ENCODE results near the gene PCA3. TPM values are rescaled to one million over a fixed set of nuclear protein-coding genes. Genes with fewer than 3 reads are reported as not detected.
"Not testable (repeated sequence)": the region's sequence is repeated elsewhere in the genome, so short reads cannot be mapped to it uniquely, and the experiment has no call there.

PCA3 gene
- total RNA-seq, result not detected in 2 replicates
- 28.4 TPM for polyA plus RNA-seq (2012)

DNA sequence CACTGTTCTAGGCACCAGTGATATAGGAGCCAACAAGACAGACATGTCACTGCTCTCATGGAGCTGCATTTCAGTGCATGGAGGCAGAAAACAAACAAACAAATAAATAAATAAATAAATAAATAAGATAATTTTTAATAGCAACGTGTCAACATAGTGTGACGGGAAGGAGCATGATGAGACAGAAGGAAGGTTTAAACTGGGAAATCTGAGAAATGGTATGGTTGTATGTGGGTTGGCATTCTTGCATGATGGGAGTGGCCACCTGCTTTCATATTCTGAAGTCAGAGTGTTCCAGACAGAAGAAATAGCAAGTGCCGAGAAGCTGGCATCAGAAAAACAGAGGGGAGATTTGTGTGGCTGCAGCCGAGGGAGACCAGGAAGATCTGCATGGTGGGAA lies at the start of gene PCA3:
Gene PCA3 (plus strand): TSS at position 301 of the 400 bp plus-strand sequence.
- no peak for DNase-seq (ENCODE audit: low read depth)

DNA sequence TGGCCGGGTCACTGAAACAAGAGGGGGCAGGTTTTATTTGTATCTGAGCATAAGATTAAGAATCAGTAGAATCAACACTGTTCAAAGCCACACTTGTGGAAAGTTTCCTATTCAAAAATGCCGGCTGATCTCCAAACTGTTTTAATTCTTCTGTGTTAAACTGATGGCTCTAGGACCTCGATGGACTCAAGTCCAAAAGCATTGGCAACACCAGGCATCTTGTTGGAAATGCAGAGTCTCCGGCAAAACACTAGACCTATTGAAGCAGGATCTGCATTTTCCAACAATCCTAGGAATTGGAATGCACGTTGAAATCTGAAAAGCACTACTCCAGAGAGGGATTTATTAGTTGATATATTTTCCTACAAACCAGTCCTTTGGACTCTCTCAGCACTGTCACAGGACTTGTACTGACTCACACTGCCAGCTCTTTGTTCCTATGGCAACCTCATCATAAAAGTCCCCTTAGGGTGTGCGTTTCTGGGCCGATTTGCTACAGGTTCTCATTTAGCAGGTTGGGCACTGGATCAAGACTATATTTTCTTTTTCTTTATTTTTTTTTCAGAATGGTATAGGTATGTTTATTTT lies 48.1 kb upstream of the PCA3 start:
- DNase-seq (ENCODE audit: low read depth), result no peak

DNA sequence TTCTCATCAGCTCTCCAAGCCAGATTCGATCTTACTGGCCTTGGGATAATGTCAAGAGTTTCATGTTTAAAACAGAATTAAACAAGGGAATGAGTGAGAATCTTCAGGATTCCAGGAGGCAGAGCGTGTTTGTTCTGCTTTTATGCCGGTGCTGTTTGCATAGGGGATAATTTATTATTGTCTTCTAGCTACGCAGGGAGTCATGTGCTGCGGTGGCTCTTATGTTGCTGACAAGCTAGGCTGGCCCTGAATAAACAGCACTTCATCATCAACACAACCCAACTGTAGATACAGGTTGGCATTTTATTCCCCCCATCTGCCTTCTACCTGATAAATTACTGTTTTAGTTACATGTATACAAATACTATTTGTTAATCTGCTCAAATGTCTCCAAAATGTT lies 47.1 kb upstream of the PCA3 start:
- DNase-seq (ENCODE audit: low read depth), result no peak

DNA sequence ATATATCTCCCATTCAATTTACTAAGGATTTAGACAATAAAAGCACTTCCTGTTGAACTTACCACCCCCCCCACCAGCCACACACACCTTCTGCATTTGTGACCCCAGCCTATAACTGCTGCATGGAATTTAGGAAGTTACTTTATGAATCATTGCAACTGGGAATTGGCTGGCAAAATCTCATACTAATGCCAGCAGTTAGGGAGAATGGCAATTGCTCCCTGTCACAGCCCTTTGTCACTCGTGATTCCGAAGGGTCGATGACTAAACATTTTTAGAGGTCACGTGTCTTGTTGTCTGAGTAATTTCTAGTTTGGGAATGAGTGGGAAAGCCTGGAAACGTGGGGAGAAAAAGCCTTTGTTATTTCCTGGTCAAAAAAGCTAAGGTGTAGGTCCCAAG lies 46.6 kb upstream of the PCA3 start:
- DNase-seq (ENCODE audit: low read depth), result peak; percentile 73

DNA sequence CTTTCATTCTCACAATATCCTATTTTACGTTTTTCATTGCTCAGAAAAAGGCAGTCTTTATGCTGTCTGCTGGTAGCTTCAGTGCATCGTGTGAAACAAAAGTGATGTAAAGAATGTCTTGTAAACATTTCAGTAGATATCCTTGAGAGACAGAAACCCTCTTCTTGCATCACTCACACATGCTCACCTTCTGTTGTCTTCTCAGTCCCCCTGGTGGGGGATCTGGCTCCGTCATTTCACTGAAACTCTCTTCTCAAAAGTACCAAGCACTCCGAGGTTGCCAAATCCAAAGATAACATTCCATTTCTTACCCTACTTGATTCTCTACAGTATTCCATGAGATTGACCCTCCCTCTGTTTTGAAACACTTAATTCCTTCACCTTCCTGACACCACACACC lies 46.1 kb upstream of the PCA3 start:
- no peak for DNase-seq (ENCODE audit: low read depth)

DNA sequence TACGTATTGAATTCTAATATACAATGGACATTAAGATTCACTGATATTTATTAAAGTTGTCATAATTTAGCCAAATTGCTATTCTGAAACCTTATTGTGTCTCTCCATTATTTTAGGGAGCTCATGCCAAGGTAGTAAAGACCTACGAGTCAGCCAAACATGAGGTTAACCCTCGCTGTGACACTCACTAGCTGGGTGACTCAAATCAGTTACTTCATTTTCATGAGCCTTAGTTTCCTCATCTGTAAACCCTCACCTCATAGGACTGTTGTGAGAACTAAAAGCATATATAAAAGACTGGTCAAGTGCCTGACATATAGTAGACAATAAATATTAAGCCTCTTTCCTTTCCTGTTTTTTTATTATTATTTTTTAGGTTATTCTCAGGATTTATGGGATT lies 44.0 kb upstream of the PCA3 start:
- DNase-seq (ENCODE audit: low read depth), result no peak

DNA sequence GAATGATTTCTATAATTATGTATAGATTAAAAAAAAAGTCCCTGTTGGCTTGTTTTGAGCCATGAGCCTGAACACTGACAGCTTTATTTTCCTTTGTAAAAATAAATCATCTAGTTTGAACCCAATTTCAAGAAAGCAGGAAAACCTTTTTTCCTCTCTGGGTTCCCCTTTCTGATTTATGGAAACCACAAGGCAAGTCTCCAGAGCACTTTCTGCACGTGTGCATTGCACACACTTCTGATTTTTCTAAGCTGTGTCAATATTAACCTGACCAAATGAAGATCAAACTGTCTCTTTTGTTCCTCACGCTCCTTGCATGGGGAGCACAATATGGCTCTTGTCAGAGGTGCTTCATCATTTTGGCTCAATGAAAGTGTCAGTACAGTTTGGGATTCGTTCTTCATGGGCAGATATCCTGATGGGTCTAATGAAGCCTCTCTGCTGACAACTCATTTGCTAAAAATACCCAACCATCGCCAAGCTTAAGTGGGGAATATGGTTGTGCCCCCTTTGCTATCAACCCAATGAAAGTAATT lies 39.2 kb upstream of the PCA3 start:
- DNase-seq (ENCODE audit: low read depth), result no peak

DNA sequence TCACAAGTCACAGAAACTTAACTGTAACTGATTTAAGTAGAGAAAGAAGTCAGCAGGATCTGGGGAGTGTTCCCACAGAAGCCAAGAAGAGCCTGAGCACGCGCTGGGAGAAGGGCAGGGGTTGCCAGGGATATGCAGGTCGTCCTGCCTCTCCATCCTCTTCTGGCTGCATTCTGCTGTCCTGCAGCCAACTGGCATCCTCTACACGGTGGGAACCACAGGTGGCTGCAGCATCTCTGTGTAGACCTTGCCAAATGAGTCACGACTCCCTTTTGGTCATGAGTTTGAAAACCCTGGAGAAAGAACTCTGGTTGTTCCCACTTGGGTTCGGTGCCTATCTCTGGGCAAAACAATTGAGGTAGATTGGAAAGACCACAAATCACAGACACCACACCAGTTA lies 38.4 kb upstream of the PCA3 start:
- peak; percentile 51 for DNase-seq (ENCODE audit: low read depth)

DNA sequence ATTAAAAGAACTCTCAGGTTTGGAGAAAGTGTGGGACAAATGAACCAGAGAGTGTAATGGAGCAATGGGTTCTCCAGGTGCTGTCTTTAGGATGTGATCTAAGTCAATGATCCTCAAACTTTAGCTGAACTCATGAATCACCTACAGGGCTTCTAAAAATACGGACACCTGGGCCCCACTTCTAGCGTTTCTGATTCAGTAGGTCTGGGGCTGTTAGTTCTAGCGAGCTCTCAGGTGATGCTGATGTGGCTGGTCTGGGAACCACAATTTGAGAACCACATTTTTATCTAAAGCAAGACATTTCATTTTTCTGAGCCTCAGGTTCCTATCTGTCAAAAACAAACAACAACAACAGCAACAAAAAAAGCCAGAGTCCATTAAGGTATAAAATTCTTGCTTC lies 35.1 kb upstream of the PCA3 start:
- DNase-seq (ENCODE audit: low read depth), result no peak

DNA sequence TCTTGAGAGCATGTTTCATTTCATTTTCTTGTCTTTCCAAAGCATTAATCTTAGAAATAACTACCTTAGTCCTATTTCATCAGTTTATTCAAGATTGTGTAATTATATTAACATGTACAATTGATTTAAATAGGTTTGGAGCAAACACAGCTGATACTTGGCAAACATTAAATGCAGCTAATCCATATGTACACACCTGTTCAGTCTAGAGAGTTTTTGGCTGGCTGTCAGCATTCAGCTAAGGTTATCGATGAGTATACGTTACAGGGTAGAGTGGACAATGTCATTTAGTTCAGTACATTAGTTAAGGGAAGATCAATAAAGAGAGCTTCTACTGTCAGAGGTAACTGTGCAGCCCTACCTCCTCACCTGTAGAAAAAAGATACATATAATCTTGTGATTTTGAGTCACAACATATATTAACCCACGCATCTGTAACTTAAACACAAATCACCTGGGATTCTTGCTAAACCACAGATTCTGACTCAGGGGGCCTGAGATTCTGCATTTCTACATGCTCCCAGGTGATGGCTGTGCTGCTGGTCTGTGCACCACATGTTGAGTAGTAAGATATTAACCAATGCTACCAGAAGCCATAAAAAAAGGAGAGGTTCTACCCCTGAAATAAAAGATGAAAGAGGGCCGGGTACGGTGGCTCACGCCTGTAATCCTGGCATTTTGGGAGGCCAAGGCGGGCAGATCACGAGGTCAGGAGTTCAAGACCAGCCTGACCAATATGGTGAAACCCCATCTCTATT lies 34.1 kb upstream of the PCA3 start:
- DNase-seq (ENCODE audit: low read depth), result no peak

DNA sequence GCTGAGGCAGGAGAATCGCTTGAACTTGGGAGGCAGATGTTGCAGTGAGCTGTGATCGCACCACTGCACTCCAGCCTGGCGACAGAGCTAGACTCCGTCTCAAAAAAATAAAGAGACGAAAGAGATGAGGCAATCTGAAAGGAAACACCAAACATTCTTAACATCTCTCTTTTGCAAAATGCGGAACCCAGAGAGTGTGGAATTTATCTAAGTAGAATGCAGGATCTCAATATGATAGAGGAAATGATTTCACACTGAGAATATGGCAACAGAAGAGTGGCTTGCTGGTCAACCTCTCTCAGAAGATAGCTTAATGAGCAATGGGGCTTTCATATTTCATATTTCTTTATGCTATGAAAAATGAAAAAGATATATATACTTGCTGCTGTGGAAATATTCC lies 33.4 kb upstream of the PCA3 start:
- DNase-seq (ENCODE audit: low read depth), result no peak

DNA sequence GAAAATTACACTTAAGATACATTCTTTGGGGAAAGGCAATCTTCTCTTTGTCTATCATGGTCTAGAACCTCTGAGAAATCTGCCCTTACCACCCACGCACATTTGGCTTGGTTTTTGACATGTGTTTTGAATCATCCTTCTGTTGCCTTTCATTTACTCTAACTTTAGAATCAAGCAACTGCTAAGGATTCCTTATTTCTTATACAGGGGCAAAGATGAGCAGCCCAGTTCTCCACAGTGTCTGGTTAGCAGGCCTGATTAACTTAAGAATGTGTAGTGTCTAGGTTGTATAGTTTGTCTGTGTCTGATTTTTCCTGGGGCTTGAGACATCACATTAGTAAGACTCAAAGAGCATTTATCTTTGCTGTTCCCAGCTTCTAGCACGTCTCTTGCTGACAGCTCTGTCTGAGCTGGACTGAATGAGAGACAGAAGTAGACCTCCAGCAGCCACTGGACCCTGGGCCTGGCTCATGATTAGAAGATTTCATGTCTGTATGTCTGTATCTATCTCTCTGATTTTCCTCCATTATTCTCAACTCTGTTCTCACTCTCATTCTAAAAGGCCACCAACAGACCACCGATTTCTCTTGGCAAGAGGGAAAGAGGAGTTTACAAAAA lies 31.8 kb upstream of the PCA3 start:
- peak; percentile 45 for DNase-seq (ENCODE audit: low read depth)

DNA sequence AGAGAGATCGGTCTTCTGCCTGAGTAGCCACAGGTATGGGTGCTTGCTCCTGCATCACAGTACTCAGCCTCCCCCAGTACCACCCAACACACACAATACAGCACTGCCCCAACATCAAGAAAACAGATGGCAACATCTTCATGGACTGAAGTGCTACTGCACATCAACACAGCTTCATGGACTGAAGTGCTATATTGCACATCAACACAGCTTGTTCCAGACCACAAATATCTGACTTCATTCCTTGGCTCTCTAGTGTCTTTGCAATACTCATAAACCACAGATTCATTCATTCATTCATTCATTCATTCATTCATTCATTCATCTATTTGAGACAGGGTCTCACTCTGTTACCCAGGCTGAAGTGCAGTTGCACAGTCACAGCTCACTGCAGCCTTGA lies 31.1 kb upstream of the PCA3 start:
- no peak for DNase-seq (ENCODE audit: low read depth)

DNA sequence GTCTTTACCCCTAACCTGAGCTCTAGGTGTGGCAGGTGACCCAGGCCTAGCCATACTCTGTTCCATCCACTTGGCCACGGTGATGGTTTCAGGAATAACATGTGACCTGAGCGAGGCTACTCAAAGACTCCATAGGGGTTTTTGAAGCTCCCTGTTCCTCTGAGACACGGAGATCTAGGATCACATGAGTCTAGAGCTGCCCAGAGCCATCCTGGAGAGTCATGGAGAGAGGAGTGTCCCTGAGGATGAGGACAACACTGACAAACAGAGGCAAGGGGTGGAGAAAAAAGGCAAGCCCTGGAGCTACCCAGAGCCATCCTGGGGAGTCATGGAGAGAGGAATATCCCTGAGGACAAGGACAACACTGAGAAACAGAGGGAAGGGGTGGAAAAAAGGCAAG lies 29.5 kb upstream of the PCA3 start:
- DNase-seq (ENCODE audit: low read depth), result no peak

DNA sequence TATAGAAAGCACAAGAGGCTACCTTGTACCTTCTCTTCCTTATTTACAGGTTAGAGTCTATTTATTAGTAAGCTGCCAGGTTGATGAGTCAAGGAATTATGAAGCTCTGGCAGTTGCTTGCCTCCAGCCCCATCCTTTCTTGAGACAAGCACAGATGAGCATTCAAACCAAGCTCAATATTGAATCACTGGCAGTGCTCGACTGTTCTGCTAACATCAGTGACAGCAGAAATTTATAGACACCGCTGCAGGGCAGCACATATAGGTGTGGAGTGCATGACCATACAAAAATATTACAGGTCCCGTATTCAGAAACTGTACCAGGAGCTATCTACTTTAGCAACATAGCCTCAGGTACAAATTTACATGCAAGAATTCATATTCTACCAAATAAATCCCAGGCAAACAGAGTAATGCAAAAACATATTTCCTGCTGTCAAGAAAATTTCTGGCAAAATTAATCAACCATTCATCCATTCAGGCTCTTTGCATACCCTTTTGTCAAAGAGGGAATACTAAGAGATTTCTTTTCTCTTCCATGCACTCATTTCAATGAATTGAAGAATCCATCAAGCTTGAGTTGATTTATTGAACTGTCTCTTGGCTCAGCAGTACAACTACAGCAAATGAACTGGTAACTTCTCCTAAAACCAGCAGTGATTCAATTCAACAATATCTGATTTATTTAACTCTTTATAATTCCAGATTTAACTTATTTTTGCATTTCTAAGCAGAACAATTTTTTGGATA lies 26.9 kb upstream of the PCA3 start:
- DNase-seq (ENCODE audit: low read depth), result no peak

DNA sequence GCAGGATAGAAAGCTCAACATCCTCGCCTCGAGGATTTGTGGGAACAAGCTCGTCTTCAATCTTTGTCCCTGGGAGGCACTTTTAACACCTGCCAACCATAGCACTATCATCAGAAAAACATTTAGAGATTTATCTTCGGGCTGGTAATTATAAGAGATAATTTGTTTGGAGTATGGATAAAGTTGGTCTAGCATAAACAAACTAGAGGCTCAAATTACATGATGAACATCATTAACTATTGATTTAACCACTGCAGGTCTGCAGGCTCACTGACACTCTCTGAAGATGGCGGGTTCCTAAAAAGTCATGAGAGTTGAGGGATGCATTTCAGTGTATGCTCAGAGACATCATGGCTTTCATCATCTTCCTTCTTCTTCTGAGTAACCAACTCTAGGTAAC lies 25.8 kb upstream of the PCA3 start:
- no peak for DNase-seq (ENCODE audit: low read depth)

DNA sequence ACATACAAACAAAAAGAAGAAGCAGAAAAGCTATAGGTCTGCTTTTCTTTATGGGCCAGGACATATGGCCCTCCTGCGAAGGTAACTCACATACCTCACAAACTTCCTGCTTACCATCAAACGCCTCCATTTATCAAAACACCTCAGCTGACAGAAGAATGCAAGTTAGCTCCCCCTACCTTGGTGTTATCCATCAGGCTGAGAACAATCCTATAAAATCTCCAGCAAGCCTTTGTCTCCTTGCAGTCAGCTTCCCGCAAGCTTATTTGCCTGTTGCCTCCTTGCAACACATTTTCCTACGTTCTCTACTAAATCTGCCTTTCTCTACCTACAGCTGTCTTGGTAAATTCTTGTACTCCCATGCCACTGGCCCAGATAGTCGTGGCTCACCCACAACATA lies 22.7 kb upstream of the PCA3 start:
- DNase-seq (ENCODE audit: low read depth), result no peak

DNA sequence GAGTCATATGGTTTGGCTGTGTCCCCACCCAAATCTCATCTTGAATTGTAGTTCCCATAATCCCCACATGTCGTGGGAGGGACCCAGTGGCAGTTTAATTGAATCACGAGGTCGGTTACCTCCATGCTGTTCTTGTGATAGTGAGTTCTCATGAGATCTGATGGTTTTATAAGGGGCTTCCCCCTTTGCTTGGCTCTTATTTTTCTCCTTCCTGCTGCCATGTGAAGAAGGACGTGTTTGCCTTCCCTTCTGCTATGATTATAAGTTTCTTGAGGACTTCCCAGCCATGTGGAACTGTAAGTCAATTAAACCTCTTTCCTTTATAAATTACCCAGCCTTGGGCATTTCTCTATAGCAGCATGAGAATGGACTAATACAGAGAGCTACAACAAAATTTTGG lies 21.3 kb upstream of the PCA3 start:
- DNase-seq (ENCODE audit: low read depth), result not testable (repeated sequence)

DNA sequence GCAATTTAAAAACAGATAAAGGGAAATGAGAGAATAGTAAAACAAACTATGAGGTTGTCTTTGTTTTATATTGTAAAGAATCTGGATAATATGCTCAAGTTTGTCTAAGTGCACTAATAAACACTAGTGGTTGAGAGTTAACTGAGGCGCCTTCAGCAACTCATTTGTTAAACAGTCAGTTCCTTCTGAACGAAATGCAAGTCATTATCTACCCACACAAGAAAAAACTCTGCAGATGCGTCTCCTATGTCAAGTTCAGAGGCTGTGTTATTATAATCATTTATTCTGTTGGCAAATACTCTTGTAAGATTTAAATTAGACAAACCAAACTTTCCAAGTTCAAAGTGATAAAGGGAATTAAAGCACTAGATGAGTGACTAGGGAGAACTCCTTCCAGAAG lies 20.3 kb upstream of the PCA3 start:
- no peak for DNase-seq (ENCODE audit: low read depth)

DNA sequence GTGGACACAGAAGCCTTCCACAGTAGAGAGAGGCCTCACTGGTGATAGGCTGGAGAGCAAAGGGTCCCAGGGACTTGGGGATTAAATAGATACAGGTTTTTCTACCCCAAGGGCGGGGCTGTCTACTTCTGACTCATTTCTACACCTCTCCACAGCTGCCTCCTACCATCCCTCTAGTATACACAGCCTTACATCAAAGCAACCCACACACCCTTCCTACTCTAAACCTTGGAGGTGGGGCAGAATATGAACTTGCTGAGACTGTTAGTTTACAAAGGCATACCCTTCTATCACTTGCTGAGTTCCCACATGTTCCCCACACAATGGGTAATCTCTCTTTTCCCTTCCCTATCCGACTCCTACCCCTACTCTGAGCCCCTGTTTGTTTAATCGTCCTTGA lies 19.9 kb upstream of the PCA3 start:
- DNase-seq (ENCODE audit: low read depth), result no peak

DNA sequence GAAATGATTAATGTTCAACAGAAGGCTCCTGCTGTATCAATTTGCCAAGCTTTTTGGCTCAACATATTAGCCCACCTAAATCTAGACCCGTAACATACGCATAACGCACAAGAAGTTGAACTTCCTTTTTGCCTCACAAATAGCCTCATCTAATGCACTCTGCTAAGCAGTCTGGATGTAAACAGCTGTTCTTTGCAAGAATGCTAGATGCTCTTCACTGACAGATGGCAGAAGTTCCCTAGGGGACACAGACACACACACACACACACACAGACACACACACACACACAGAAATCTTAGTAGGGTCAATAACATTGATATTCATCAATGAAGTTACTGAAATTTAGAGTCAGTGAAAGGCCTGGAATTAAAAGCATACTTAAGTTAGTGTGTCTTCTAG lies 13.2 kb upstream of the PCA3 start:
- DNase-seq (ENCODE audit: low read depth), result peak; percentile 66

DNA sequence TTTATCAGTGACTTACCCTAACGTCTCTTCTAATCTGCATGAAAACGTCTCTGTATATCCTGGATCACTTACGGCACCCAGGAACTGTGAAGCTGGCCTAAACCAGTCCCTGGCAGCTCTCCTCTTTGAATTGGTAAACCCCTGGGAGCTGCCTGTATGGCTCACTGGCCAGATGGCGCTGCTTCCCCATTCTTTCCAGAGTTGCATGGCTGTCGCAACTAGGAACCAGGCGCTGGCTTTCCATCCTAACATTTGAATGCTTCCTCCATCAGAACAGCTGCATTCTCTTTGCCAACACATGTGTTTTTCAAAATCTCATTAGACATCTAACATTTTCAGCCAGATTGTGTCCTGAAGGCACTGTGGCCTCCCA lies 8.0 kb upstream of the PCA3 start:
- peak; percentile 45 for DNase-seq (ENCODE audit: low read depth)
